HEK293 (cell line): ENCODE measurements around the gene TRAPPC10.
A peak's percentile ranks its signal among the peaks of the same experiment; 100 is the strongest.

Source experiments
- CTCF ChIA-PET: fragments of 350-600 bp; formaldehyde crosslinking; extraction: SDS; loops from one replicate; lab custom pipeline; 2021; ENCODE audit warnings: antibody characterized with exemption; lab: Yijun Ruan, JAX
- POLR2A ChIA-PET: fragments of 300-600 bp; formaldehyde crosslinking; extraction: SDS; loops from one replicate; lab custom pipeline; 2020; ENCODE audit warnings: antibody characterized with exemption, inconsistent platforms; lab: Yijun Ruan, JAX
- H3K27ac ChIP-seq: fragments of 200-500 bp; sonication (Bioruptor generic); 2 replicates; pipeline ENCODE4 v1.5.1; 2014; ENCODE audit warnings: low read depth, low read length, control low read depth, inconsistent platforms; ENCODE audit errors: extremely low read depth
- H3K36me3 ChIP-seq, 2 experiments: fragments of 200-500 bp in 1 of 2; sonication (Bioruptor generic) in 1 of 2; 1 replicate in 1 of 2; 2 replicates in 1 of 2; pipeline ENCODE4 v1.5.1; 2014 to 2017; ENCODE audit warnings: inconsistent platforms in 2 of 2, low read length in 2 of 2; ENCODE audit not compliant: control insufficient read depth in 2 of 2, insufficient read depth in 1 of 2
- H3K4me1 ChIP-seq: fragments of 200-500 bp; sonication (Bioruptor generic); 2 replicates; pipeline ENCODE4 v1.5.1; 2014; ENCODE audit warnings: mild to moderate bottlenecking, low read length, inconsistent platforms; ENCODE audit not compliant: control insufficient read depth, insufficient read depth
- H3K4me3 ChIP-seq: 2 replicates; pipeline ENCODE4 v1.5.1; 2011; ENCODE audit warnings: low read depth, mild to moderate bottlenecking, control low read depth, low read length, moderate library complexity
- H3K9me3 ChIP-seq: fragments of 200-500 bp; sonication (Bioruptor generic); 2 replicates; pipeline ENCODE4 v1.5.1; 2014; ENCODE audit warnings: low read depth, low read length, inconsistent platforms; ENCODE audit not compliant: control insufficient read depth, insufficient read depth
- IKZF3 ChIP-seq: fragments of 450-650 bp; IDR thresholded peaks from 2 replicates; pipeline ENCODE4 v1.5.0; 2018; ENCODE audit warnings: missing biosample characterization, mild to moderate bottlenecking, missing genetic modification characterization, moderate library complexity
- KLF10 ChIP-seq: fragments of 450-650 bp; IDR thresholded peaks from 2 replicates; pipeline ENCODE4 v1.5.1; 2018; ENCODE audit warnings: missing biosample characterization, mild to moderate bottlenecking, missing genetic modification characterization
- REPIN1 ChIP-seq: fragments of 450-650 bp; formaldehyde crosslinking; IDR thresholded peaks from 2 replicates; pipeline ENCODE4 v1.5.1; 2017; ENCODE audit warnings: missing biosample characterization, missing genetic modification characterization, low read depth
- WT1 ChIP-seq: fragments of 450-650 bp; formaldehyde crosslinking; IDR thresholded peaks from 2 replicates; pipeline ENCODE4 v1.5.1; 2016; ENCODE audit warnings: missing biosample characterization, missing genetic modification characterization
- YY2 ChIP-seq: fragments of 450-650 bp; formaldehyde crosslinking; IDR thresholded peaks from 2 replicates; pipeline ENCODE4 v1.5.1; 2016; ENCODE audit warnings: missing biosample characterization, missing genetic modification characterization
- ZNF155 ChIP-seq: fragments of 450-650 bp; formaldehyde crosslinking; IDR thresholded peaks from 2 replicates; pipeline ENCODE4 v1.5.1; 2016; ENCODE audit warnings: missing biosample characterization, missing genetic modification characterization
- ZNF223 ChIP-seq: fragments of 450-650 bp; formaldehyde crosslinking; IDR thresholded peaks from 2 replicates; pipeline ENCODE4 v1.5.1; 2016; ENCODE audit warnings: missing biosample characterization, missing genetic modification characterization
- ZNF292 ChIP-seq: fragments of 450-650 bp; formaldehyde crosslinking; IDR thresholded peaks from 2 replicates; pipeline ENCODE4 v1.5.1; 2016; ENCODE audit warnings: low read depth, missing biosample characterization, missing genetic modification characterization, borderline replicate concordance
- ZNF530 ChIP-seq: fragments of 450-650 bp; formaldehyde crosslinking; IDR thresholded peaks from 2 replicates; pipeline ENCODE4 v1.5.1; 2016; ENCODE audit warnings: low read depth, missing biosample characterization, missing genetic modification characterization
- ZNF600 ChIP-seq: fragments of 450-650 bp; formaldehyde crosslinking; IDR thresholded peaks from 2 replicates; pipeline ENCODE4 v1.5.1; 2016; ENCODE audit warnings: missing biosample characterization, missing genetic modification characterization
- ZNF76 ChIP-seq: fragments of 450-650 bp; formaldehyde crosslinking; IDR thresholded peaks from 2 replicates; pipeline ENCODE4; 2016; ENCODE audit warnings: low read depth, missing biosample characterization, missing genetic modification characterization, borderline replicate concordance
- TF ChIP-seq, protein P1 (sequence below): fragments of 450-650 bp; formaldehyde crosslinking; IDR thresholded peaks from 2 replicates; pipeline ENCODE4 v1.5.1; 2016; ENCODE audit warnings: missing biosample characterization, missing genetic modification characterization
- TF ChIP-seq, protein P2 (sequence below): fragments of 450-650 bp; formaldehyde crosslinking; optimal IDR thresholded peaks from 2 replicates; pipeline ENCODE3; 2016; ENCODE audit warnings: missing biosample characterization, mild to moderate bottlenecking, missing genetic modification characterization
- TF ChIP-seq, protein P3 (sequence below): fragments of 450-650 bp; formaldehyde crosslinking; IDR thresholded peaks from 2 replicates; pipeline ENCODE4 v1.5.1; 2016; ENCODE audit warnings: missing biosample characterization, missing genetic modification characterization
- TF ChIP-seq, protein P4 (sequence below): fragments of 450-650 bp; formaldehyde crosslinking; IDR thresholded peaks from 2 replicates; pipeline ENCODE4 v1.5.1; 2017; ENCODE audit warnings: missing biosample characterization, missing genetic modification characterization
- TF ChIP-seq, protein P5 (sequence below): fragments of 450-650 bp; formaldehyde crosslinking; IDR thresholded peaks from 2 replicates; pipeline ENCODE4 v1.5.1; 2016; ENCODE audit warnings: missing biosample characterization, missing genetic modification characterization
- TF ChIP-seq, protein P6 (sequence below): fragments of 450-650 bp; formaldehyde crosslinking; IDR thresholded peaks from 2 replicates; pipeline ENCODE4 v1.5.1; 2016; ENCODE audit warnings: missing biosample characterization, missing genetic modification characterization

Gene TRAPPC10, protein sequence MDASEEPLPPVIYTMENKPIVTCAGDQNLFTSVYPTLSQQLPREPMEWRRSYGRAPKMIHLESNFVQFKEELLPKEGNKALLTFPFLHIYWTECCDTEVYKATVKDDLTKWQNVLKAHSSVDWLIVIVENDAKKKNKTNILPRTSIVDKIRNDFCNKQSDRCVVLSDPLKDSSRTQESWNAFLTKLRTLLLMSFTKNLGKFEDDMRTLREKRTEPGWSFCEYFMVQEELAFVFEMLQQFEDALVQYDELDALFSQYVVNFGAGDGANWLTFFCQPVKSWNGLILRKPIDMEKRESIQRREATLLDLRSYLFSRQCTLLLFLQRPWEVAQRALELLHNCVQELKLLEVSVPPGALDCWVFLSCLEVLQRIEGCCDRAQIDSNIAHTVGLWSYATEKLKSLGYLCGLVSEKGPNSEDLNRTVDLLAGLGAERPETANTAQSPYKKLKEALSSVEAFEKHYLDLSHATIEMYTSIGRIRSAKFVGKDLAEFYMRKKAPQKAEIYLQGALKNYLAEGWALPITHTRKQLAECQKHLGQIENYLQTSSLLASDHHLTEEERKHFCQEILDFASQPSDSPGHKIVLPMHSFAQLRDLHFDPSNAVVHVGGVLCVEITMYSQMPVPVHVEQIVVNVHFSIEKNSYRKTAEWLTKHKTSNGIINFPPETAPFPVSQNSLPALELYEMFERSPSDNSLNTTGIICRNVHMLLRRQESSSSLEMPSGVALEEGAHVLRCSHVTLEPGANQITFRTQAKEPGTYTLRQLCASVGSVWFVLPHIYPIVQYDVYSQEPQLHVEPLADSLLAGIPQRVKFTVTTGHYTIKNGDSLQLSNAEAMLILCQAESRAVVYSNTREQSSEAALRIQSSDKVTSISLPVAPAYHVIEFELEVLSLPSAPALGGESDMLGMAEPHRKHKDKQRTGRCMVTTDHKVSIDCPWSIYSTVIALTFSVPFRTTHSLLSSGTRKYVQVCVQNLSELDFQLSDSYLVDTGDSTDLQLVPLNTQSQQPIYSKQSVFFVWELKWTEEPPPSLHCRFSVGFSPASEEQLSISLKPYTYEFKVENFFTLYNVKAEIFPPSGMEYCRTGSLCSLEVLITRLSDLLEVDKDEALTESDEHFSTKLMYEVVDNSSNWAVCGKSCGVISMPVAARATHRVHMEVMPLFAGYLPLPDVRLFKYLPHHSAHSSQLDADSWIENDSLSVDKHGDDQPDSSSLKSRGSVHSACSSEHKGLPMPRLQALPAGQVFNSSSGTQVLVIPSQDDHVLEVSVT

DNA sequence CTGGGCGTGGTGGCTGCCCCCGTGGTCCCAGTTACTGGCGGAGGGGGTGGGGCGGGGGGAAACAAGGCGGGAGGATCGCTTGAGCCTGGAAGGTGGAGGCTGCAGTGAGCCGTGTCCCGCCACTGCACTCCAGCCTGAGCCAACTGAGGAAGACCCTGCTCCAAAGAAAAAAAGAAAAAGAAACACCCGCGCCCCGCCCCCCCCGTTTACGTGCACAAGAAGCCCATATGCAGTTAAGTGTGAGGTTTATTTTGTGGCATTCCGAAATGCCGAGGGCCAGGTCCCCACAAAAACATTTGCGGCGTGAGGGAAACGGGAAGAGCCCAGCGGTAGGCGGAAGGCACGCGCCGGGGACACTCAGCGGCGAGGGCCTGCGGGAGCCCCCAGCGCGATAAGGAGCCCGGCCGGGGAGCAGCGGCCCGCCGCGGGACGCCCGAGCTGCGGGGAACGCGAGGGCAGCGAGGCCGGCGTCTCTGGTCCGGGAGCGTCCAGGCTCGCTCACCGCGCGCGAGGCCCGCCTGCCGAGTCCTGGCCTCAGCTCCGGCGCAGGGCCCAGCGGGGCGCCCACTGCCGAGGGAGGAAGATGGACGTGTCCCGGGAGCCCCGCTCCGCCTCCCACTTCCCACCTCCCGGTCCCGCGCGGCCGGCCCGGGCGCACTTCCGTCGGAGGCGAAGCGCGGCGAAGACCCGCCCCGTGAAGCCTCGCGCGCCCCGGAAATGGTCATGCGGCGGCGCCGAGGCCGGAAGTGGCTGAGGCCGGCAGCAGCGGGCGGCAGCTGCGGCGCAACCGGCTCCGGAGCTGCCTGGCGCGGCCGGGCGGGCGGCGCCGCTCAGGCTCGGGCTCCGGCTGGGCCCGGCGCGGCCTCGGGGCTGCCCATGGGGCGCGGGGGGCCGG is at the start of gene TRAPPC10:
TRAPPC10 (plus strand) TSS at position 731 of the 895 bp plus-strand sequence. CDS start 185 bp downstream, outside the sequence.
- peaks cover 25% of the 10 kb centered on the region for H3K4me1 ChIP-seq
- POLR2A ChIA-PET: interaction anchor here (0.6 to 2.2 kb wide), 8 partner anchors 9 to 235 kb away, joined by 3 to 6 read pairs (median 3); no protein-coding TSS in a partner anchor
- peak within 1 kb of the TSS; percentile 97 for H3K27ac ChIP-seq
- H3K4me3 ChIP-seq: peak within 1 kb of the TSS; percentile 81
- H3K9me3 ChIP-seq: no peaks in the 10 kb centered on the region
- CTCF ChIA-PET: interaction anchor here (2.1 kb wide), 1 partner anchor 36 kb away, joined by 6 read pairs; no protein-coding TSS in a partner anchor
- H3K36me3 ChIP-seq: no peaks in the 10 kb centered on the region
- peak; percentile 82; the same call in 1 of the 2 replicates for TF ChIP-seq ZNF76
- peak; percentile 99 for TF ChIP-seq IKZF3 (tag by site-specific recombination)
- TF ChIP-seq, protein P1, sequence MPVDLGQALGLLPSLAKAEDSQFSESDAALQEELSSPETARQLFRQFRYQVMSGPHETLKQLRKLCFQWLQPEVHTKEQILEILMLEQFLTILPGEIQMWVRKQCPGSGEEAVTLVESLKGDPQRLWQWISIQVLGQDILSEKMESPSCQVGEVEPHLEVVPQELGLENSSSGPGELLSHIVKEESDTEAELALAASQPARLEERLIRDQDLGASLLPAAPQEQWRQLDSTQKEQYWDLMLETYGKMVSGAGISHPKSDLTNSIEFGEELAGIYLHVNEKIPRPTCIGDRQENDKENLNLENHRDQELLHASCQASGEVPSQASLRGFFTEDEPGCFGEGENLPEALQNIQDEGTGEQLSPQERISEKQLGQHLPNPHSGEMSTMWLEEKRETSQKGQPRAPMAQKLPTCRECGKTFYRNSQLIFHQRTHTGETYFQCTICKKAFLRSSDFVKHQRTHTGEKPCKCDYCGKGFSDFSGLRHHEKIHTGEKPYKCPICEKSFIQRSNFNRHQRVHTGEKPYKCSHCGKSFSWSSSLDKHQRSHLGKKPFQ (tag by site-specific recombination): peak; percentile 81
- no peak for TF ChIP-seq ZNF600 (tag by site-specific recombination)
- no peak for TF ChIP-seq YY2 (tag by site-specific recombination)
- TF ChIP-seq, protein P2, sequence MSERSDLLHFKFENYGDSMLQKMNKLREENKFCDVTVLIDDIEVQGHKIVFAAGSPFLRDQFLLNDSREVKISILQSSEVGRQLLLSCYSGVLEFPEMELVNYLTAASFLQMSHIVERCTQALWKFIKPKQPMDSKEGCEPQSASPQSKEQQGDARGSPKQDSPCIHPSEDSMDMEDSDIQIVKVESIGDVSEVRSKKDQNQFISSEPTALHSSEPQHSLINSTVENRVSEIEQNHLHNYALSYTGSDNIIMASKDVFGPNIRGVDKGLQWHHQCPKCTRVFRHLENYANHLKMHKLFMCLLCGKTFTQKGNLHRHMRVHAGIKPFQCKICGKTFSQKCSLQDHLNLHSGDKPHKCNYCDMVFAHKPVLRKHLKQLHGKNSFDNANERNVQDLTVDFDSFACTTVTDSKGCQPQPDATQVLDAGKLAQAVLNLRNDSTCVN (tag by site-specific recombination): peak; percentile 89
- no peak for TF ChIP-seq ZNF530 (tag by site-specific recombination)
- TF ChIP-seq REPIN1 (tag by site-specific recombination): no peak
- no peak for TF ChIP-seq ZNF155 (tag by site-specific recombination)
- TF ChIP-seq WT1 (tag by site-specific recombination): peak; percentile 8; the same call in 1 of the 2 replicates
- TF ChIP-seq, protein P3, sequence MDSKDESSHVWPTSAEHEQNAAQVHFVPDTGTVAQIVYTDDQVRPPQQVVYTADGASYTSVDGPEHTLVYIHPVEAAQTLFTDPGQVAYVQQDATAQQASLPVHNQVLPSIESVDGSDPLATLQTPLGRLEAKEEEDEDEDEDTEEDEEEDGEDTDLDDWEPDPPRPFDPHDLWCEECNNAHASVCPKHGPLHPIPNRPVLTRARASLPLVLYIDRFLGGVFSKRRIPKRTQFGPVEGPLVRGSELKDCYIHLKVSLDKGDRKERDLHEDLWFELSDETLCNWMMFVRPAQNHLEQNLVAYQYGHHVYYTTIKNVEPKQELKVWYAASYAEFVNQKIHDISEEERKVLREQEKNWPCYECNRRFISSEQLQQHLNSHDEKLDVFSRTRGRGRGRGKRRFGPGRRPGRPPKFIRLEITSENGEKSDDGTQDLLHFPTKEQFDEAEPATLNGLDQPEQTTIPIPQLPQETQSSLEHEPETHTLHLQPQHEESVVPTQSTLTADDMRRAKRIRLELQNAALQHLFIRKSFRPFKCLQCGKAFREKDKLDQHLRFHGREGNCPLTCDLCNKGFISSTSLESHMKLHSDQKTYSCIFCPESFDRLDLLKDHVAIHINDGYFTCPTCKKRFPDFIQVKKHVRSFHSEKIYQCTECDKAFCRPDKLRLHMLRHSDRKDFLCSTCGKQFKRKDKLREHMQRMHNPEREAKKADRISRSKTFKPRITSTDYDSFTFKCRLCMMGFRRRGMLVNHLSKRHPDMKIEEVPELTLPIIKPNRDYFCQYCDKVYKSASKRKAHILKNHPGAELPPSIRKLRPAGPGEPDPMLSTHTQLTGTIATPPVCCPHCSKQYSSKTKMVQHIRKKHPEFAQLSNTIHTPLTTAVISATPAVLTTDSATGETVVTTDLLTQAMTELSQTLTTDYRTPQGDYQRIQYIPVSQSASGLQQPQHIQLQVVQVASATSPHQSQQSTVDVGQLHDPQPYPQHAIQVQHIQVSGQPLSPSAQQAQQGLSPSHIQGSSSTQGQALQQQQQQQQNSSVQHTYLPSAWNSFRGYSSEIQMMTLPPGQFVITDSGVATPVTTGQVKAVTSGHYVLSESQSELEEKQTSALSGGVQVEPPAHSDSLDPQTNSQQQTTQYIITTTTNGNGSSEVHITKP (tag by site-specific recombination): peak; percentile 72
- 0 out of 2 replicates have a peak, but pooled peaks have one; percentile 9 for TF ChIP-seq ZNF292 (tag by site-specific recombination)
- TF ChIP-seq, protein P4, sequence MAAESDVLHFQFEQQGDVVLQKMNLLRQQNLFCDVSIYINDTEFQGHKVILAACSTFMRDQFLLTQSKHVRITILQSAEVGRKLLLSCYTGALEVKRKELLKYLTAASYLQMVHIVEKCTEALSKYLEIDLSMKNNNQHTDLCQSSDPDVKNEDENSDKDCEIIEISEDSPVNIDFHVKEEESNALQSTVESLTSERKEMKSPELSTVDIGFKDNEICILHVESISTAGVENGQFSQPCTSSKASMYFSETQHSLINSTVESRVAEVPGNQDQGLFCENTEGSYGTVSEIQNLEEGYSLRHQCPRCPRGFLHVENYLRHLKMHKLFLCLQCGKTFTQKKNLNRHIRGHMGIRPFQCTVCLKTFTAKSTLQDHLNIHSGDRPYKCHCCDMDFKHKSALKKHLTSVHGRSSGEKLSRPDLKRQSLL (tag by site-specific recombination): peak; percentile 58; the same call in 1 of the 2 replicates
- no peak for TF ChIP-seq ZNF223 (tag by site-specific recombination)
- TF ChIP-seq, protein P5, sequence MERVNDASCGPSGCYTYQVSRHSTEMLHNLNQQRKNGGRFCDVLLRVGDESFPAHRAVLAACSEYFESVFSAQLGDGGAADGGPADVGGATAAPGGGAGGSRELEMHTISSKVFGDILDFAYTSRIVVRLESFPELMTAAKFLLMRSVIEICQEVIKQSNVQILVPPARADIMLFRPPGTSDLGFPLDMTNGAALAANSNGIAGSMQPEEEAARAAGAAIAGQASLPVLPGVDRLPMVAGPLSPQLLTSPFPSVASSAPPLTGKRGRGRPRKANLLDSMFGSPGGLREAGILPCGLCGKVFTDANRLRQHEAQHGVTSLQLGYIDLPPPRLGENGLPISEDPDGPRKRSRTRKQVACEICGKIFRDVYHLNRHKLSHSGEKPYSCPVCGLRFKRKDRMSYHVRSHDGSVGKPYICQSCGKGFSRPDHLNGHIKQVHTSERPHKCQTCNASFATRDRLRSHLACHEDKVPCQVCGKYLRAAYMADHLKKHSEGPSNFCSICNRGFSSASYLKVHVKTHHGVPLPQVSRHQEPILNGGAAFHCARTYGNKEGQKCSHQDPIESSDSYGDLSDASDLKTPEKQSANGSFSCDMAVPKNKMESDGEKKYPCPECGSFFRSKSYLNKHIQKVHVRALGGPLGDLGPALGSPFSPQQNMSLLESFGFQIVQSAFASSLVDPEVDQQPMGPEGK (tag by site-specific recombination): peak; percentile 55
- TF ChIP-seq KLF10 (tag by site-specific recombination): peak; percentile 65
- TF ChIP-seq, protein P6, sequence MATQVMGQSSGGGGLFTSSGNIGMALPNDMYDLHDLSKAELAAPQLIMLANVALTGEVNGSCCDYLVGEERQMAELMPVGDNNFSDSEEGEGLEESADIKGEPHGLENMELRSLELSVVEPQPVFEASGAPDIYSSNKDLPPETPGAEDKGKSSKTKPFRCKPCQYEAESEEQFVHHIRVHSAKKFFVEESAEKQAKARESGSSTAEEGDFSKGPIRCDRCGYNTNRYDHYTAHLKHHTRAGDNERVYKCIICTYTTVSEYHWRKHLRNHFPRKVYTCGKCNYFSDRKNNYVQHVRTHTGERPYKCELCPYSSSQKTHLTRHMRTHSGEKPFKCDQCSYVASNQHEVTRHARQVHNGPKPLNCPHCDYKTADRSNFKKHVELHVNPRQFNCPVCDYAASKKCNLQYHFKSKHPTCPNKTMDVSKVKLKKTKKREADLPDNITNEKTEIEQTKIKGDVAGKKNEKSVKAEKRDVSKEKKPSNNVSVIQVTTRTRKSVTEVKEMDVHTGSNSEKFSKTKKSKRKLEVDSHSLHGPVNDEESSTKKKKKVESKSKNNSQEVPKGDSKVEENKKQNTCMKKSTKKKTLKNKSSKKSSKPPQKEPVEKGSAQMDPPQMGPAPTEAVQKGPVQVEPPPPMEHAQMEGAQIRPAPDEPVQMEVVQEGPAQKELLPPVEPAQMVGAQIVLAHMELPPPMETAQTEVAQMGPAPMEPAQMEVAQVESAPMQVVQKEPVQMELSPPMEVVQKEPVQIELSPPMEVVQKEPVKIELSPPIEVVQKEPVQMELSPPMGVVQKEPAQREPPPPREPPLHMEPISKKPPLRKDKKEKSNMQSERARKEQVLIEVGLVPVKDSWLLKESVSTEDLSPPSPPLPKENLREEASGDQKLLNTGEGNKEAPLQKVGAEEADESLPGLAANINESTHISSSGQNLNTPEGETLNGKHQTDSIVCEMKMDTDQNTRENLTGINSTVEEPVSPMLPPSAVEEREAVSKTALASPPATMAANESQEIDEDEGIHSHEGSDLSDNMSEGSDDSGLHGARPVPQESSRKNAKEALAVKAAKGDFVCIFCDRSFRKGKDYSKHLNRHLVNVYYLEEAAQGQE (tag by site-specific recombination): no peak
